GM23248 (cell line): ENCODE results near the gene PSMD2. TPM values are rescaled to one million over a fixed set of nuclear protein-coding genes. Genes with fewer than 3 reads are reported as not detected.

Source experiments
- DNase-seq: peaks from one replicate; pipeline ENCODE4 v3.0.0-alpha.2; 2015
- H2AFZ ChIP-seq: fragments of 200-600 bp; sonication (generic); 2 replicates; pipeline ENCODE4 v1.6.1; 2016; ENCODE audit warnings: antibody characterized with exemption
- H3F3A ChIP-seq: fragments of 200-600 bp; sonication (generic); 2 replicates; pipeline ENCODE4 v1.6.1; 2016; ENCODE audit warnings: mild to moderate bottlenecking, antibody characterized with exemption, mixed run types; ENCODE audit not compliant: insufficient read depth
- H3K27ac ChIP-seq: fragments of 200-600 bp; sonication (generic); 2 replicates; pipeline ENCODE4 v1.5.1; 2016; ENCODE audit warnings: mild to moderate bottlenecking
- H3K27me3 ChIP-seq: fragments of 200-600 bp; sonication (generic); replicated peaks from 2 replicates; pipeline ENCODE4 v1.6.1; 2016; ENCODE audit warnings: mild to moderate bottlenecking; ENCODE audit not compliant: insufficient read depth
- H3K36me3 ChIP-seq: fragments of 200-600 bp; sonication (generic); 2 replicates; pipeline ENCODE4 v1.6.1; 2016; ENCODE audit warnings: low read depth, mild to moderate bottlenecking
- H3K4me1 ChIP-seq: fragments of 200-600 bp; sonication (generic); 2 replicates; pipeline ENCODE4 v1.6.1; 2016; ENCODE audit warnings: mild to moderate bottlenecking; ENCODE audit not compliant: insufficient read depth
- H3K4me2 ChIP-seq: fragments of 200-600 bp; sonication (generic); one replicate; pipeline ENCODE4 v1.6.1; 2016; ENCODE audit warnings: mild to moderate bottlenecking; ENCODE audit not compliant: unreplicated experiment
- H3K4me3 ChIP-seq: fragments of 200-600 bp; sonication (generic); 2 replicates; pipeline ENCODE4 v1.5.1; 2016; ENCODE audit warnings: mild to moderate bottlenecking
- H3K79me2 ChIP-seq: fragments of 200-600 bp; sonication (generic); 2 replicates; pipeline ENCODE4 v1.6.1; 2016; ENCODE audit warnings: mild to moderate bottlenecking; ENCODE audit not compliant: insufficient read depth
- H3K9ac ChIP-seq: fragments of 200-600 bp; sonication (generic); 2 replicates; pipeline ENCODE4 v1.6.1; 2016; ENCODE audit warnings: mild to moderate bottlenecking
- H3K9me2 ChIP-seq: fragments of 200-600 bp; sonication (generic); 2 replicates; pipeline ENCODE4 v1.6.1; 2016; ENCODE audit warnings: mixed run types, mild to moderate bottlenecking, moderate library complexity; ENCODE audit not compliant: insufficient read depth
- H3K9me3 ChIP-seq: fragments of 200-600 bp; sonication (generic); one replicate; pipeline ENCODE4 v1.6.1; 2017; ENCODE audit warnings: low read depth
- H4K20me1 ChIP-seq: fragments of 200-600 bp; sonication (generic); 2 replicates; pipeline ENCODE4 v1.6.0; 2016; ENCODE audit not compliant: insufficient read depth
- EZH2 ChIP-seq: fragments of 200-600 bp; sonication (generic); IDR thresholded peaks from 2 replicates; pipeline ENCODE4 v1.6.1; 2018; ENCODE audit warnings: antibody characterized with exemption, mild to moderate bottlenecking; ENCODE audit not compliant: insufficient read depth, poor library complexity, severe bottlenecking
- EZH2phosphoT487 ChIP-seq: fragments of 200-600 bp; sonication (generic); IDR thresholded peaks from 2 replicates; pipeline ENCODE4 v1.6.1; 2018; ENCODE audit warnings: antibody characterized with exemption, moderate library complexity, mild to moderate bottlenecking, low read depth; ENCODE audit not compliant: insufficient read depth
- WGBS, 2 experiments: methylation state at CpG; one replicate each; pipeline ENCODE4 v1.1.6; 2015 to 2017; ENCODE audit warnings: low lambda C conversion rate in 2 of 2, low coverage in 1 of 2; ENCODE audit errors: missing lambda C conversion rate in 2 of 2; 5-methylcytosine and 5-hydroxymethylcytosine counted together
- in situ Hi-C: fragments of 300-500 bp; cut with MboI; formaldehyde crosslinking; loops from 2 replicates; pipeline ENCODE4 v1.15.0; 2020
- polyA plus RNA-seq: library from polyadenylated mRNA; unstranded; fragments of >200 nt; fragmentation: Nextera tagmentation; extraction: Ambion mirVana; gene quantifications from 2 replicates; pipeline ENCODE4 v1.2.1, GENCODE V29; 2016
- total RNA-seq: library from RNA; depleted of rRNA; stranded (reverse); fragments of >200 nt; shearing (Covaris generic); gene quantifications from 2 replicates; pipeline ENCODE4 v1.2.3, GENCODE V29; 2014

PSMD2 gene
- total and polyA plus RNA-seq, 2 experiments from 2014 or later = 513 to 602 TPM

DNA sequence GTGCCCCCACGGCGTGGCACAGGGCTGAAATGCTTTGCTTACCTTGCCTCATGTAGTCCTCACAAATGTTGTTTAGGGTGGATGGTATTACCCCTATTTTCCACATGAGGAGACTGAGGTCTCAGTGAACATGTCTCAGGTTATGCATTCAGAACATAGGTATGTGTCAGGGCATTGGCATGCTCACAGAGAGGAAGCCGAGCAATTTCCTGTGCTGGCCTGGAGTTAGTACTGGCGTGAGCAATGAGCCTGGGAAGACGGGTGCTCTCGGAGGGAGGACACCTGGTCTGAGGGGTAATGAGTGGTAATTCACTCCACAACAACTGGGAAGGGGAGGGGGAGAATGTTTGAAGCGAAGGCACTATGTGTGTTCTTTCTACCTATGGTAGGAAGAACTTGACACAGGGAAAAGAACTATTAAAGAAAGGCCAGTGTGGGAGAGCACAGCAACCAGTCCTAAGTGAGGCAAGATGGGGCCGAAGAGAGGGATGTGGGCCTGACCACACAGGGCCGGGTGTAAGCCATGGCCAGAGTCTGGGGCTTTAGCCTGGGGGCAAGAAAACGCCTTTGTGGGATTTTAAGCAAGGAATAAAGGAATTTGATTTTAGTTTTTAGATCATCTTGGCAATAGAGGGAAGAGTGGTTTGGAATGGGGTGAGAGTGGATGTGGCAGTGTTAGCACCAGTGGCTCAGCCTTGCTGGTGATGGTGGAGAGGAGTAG lies 33.5 kb downstream of the PSMD2 start:
- WGBS, 2 experiments = 44 to 45% methylated on average over 10 of the region's 10 CpGs
- no peaks in the 10 kb centered on the region for H3K9me3 ChIP-seq
- H3K4me3 ChIP-seq = no peak overlapping the region
- no peaks in the 10 kb centered on the region for H3K9me2 ChIP-seq
- peaks cover 61% of the 10 kb centered on the region for H3K4me1 ChIP-seq
- peaks cover 70% of the 10 kb centered on the region for H3K79me2 ChIP-seq
- TF ChIP-seq EZH2phosphoT487 (no peak), EZH2 (no peak)
- H4K20me1 ChIP-seq = peaks cover 8% of the 10 kb centered on the region; the same call in 1 of the 2 replicates
- DNase-seq = peak; percentile 95
- peaks cover 90% of the 10 kb centered on the region for H3F3A ChIP-seq
- H3K4me2 ChIP-seq = peak overlapping the region; percentile 25
- no peaks in the 10 kb centered on the region for H3K27me3 ChIP-seq
- peaks cover 65% of the 10 kb centered on the region for H3K36me3 ChIP-seq
- in situ Hi-C loops = no loop called here
- H3K9ac ChIP-seq = peak overlapping the region; percentile 88
- H2AFZ ChIP-seq = no peak overlapping the region
- H3K27ac ChIP-seq = peak overlapping the region; percentile 94

DNA sequence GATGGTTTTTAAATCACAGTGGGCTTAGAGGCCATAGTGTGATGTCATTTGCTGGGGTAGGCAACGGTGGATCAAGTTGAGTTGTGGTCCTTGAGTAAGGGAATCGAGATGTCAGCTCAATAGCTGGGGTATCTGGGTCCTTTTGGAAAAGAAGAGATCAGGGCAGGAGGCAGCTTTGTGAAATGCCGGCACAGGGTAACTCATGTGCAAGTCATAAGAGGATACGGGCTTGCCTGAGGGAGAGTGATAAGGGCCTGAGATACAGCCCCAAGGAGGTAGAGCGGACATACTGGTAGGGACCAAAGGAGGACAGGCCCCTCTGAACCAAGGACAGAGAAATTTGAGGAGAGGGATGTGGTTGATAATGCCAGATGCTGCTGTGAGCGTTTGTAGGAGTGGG lies 34.1 kb downstream of the PSMD2 start:
- in situ Hi-C loops = no loop called here
- H3K9me2 ChIP-seq = no peaks in the 10 kb centered on the region
- H3K9ac ChIP-seq = peak overlapping the region; percentile 88
- H4K20me1 ChIP-seq = peaks cover 8% of the 10 kb centered on the region; the same call in 1 of the 2 replicates
- no peak for DNase-seq
- peak overlapping the region; percentile 94 for H3K27ac ChIP-seq
- TF ChIP-seq EZH2phosphoT487 = no peak
- no peak for TF ChIP-seq EZH2
- H3F3A ChIP-seq = peaks cover 86% of the 10 kb centered on the region
- no peak overlapping the region for H2AFZ ChIP-seq
- no peaks in the 10 kb centered on the region for H3K9me3 ChIP-seq
- no peaks in the 10 kb centered on the region for H3K27me3 ChIP-seq
- WGBS, 2 experiments = 68 to 72% methylated on average over 6 of the region's 6 CpGs
- H3K4me3 ChIP-seq = no peak overlapping the region
- no peak overlapping the region for H3K4me2 ChIP-seq
- peaks cover 58% of the 10 kb centered on the region for H3K36me3 ChIP-seq
- H3K79me2 ChIP-seq = peaks cover 70% of the 10 kb centered on the region
- peaks cover 67% of the 10 kb centered on the region for H3K4me1 ChIP-seq

DNA sequence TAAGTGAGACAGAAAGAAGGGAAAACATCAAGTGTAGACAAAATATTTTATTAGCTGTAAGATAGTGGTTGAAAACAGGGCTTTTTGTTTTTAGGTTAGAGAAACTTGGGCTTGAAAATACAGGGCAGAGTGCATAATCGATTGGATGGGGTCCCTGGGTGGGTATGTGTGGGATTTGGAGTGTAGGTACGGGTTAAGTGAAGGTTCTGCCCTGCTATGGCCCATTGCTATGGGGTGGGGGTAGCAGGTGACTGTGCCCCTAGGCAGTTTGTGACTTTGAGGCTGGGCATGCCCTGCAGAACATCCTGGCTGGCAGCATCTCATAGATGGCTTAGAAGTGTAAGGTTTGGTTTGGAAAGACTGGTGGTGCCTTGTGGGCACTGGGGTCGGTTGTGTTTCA lies 34.7 kb downstream of the PSMD2 start:
- WGBS, 2 experiments = 67% methylated on average over 3 of the region's 3 CpGs
- DNase-seq = no peak
- TF ChIP-seq EZH2 (no peak), EZH2phosphoT487 (no peak)
- Histone ChIP-seq H3K27ac (peak overlapping the region; percentile 94), H3K36me3 (peaks cover 53% of the 10 kb centered on the region), H4K20me1 (peaks cover 8% of the 10 kb centered on the region; the same call in 1 of the 2 replicates), H3K9me3 (no peaks in the 10 kb centered on the region), H3K27me3 (no peaks in the 10 kb centered on the region), H3K9me2 (no peaks in the 10 kb centered on the region), H2AFZ (no peak overlapping the region), H3K79me2 (peaks cover 70% of the 10 kb centered on the region), H3F3A (peaks cover 81% of the 10 kb centered on the region), H3K4me3 (no peak overlapping the region), H3K4me1 (peaks cover 72% of the 10 kb centered on the region), H3K9ac (peak overlapping the region; percentile 88), H3K4me2 (no peak overlapping the region)
- in situ Hi-C loops = no loop called here

DNA sequence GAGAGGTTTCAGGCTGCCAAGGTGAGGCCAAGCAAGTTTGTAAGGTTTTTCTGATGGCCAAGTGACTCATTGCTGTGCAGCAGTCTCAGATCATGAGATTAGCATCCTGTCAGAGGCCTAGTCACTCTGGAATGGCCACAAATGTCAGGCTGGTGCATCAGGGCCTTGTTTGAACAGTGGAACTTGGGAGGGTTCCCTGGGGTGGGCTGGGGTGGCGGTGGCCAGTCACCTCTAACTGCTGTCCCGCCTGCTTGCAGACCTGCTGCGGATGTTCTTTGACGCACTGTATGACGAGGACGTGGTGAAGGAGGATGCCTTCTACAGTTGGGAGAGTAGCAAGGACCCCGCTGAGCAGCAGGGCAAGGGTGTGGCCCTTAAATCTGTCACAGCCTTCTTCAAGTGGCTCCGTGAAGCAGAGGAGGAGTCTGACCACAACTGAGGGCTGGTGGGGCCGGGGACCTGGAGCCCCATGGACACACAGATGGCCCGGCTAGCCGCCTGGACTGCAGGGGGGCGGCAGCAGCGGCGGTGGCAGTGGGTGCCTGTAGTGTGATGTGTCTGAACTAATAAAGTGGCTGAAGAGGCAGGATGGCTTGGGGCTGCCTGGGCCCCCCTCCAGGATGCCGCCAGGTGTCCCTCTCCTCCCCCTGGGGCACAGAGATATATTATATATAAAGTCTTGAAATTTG lies 35.6 kb downstream of the PSMD2 start:
- Histone ChIP-seq H3K9ac (peak overlapping the region; percentile 88), H3K27me3 (no peaks in the 10 kb centered on the region), H3K79me2 (peaks cover 69% of the 10 kb centered on the region), H3K4me1 (peaks cover 72% of the 10 kb centered on the region), H3K4me3 (no peak overlapping the region), H3K27ac (peak overlapping the region; percentile 94), H3K36me3 (peaks cover 44% of the 10 kb centered on the region), H3F3A (peaks cover 72% of the 10 kb centered on the region), H3K9me3 (no peaks in the 10 kb centered on the region), H4K20me1 (peaks cover 8% of the 10 kb centered on the region; the same call in 1 of the 2 replicates), H2AFZ (no peak overlapping the region), H3K4me2 (peak overlapping the region; percentile 33), H3K9me2 (no peaks in the 10 kb centered on the region)
- WGBS, 2 experiments = 29 to 38% methylated on average over 14 to 15 of the region's 15 CpGs
- in situ Hi-C loops = no loop called here
- DNase-seq = peak; percentile 92
- TF ChIP-seq EZH2 = no peak
- no peak for TF ChIP-seq EZH2phosphoT487
